NCI-H2196 treated with DMSO at 0.1 percent for 48 hours (cell line): ENCODE data around the gene PRR13.

Experiments
- DNase-seq: peaks from one replicate; lab custom pipeline; 2025; ENCODE audit not compliant: unreplicated experiment; lab: John Stamatoyannopoulos, UW

PRR13 gene

DNA sequence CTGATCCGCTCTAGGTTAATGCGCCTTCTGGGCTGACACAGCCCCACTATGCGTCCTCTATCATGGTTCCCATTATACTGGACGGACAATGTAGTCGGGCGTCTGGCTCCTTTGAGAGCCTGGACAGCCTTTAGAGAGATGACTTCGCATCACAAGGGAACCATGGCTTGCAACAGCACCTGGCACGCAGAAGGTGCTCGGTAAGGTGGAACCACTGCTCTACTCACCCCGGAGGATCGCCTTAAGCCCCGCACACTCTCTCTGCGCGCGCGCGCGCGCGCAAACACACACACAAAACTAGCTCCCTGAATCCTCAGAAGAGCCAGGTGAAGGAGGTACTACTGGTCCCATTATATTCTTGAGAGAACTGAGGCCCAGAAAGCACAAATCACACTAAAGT is 50.7 kb downstream of the PRR13 start:
- DNase-seq, result no peak

DNA sequence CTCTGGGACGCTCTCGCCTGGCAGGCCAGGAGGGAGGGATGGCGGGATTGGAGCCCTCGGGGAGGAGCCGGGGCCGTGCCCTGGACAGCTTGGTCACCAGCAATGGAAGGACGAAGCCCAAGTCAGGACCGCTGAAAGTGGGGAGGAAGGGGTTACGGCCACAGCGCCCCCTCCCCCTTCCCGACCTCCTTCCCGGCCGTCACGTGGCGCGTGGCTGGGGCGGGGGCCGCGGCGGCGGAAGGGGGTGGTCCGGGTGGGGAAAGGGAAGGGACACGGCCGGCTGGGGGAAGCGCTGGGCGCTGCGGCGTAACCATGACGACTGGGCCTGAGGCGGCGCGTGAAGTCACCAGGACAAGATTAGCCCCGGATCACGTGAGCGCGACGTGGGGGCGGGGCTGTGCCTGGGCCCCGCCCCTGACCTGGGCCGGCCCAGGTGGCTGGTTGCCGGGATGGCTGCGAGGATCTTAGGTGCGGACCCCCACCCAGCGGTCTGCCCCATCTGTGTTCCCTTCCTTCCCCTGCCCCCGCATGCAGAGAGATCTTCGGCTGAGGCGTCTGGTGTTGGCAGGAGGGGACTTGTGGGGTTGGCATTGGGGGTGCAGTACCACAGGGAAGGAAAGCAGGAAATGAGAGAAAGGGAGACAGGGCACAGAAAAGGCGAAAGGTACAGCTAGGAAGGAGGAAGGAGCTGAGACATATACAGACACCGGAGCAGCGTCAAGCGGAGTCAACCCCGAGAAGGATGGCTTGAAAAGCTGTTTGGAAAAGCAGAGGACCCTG is 51.5 kb downstream of the PRR13 start:
- peak; percentile 83 for DNase-seq

DNA sequence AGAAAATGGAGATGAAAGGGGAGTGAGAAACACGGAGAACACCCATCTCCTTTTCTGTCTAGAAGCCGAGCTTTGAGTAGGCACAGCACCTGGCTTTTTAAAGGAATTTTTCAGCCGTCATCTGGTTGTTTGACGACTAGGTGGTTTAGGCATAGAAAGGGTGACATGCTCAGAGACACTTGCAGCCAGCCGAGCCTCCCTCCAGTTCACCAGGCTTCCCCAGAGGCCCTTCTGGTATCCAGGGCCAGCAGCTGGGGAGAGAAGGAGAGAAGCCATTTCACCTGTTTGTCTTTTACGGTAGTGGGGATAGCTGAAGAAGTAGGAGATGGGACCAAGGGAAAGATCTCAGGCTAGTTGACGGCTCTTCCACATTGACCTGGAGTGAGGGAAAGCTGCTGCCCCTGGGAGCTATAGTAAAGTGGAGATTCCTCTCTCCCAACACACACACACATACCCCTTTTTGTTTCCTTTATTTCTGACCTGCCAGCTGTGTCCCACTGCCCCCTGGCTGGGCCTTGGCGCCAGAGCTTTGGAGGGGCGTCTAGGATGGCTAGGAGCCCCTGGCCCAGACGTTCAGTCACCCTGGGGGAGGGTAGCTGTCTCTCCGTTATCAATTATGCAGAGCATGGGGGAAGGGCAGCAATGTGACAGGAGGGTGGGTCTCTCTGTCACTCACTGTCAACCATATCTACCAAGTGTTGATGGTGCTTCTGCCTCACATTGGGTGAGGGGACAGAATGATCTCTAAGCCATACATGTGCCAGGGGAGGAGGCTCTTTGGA is 52.3 kb downstream of the PRR13 start:
- no peak for DNase-seq
